SH-SY5Y (cell line): ENCODE data around the gene C4orf36.
A peak's percentile ranks its signal among the peaks of the same experiment; 100 is the strongest.

Experiments used
- GATA2 ChIP-seq: IDR thresholded peaks from 2 replicates; pipeline ENCODE4 v1.6.1; 2011; ENCODE audit warnings: mild to moderate bottlenecking, low read depth, low read length
- GATA3 ChIP-seq: IDR thresholded peaks from 2 replicates; pipeline ENCODE4 v1.6.1; 2011; ENCODE audit warnings: low read depth, mild to moderate bottlenecking, low read length, moderate library complexity

C4orf36 gene

DNA sequence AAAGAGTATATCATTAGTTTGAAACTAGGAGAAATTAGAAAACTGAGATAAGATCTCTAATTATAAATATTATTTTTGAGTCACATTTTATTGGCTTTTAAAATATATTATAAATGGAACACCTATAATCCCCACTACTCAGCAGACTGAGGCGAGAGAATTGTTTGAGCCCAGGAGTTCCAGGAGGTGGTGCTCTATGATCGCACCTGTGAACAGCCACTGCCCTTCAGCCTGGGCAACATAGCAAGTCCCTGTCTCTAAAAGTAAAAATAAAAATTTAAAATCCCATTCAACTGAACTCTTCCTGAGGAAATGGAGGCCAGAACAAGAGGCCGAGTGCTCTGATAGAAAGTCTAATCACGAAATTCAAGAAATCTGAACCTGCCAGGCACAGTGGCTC, 6.3 kb upstream of the C4orf36 start:
- TF ChIP-seq GATA3 = no peak
- TF ChIP-seq GATA2 = no peak

DNA sequence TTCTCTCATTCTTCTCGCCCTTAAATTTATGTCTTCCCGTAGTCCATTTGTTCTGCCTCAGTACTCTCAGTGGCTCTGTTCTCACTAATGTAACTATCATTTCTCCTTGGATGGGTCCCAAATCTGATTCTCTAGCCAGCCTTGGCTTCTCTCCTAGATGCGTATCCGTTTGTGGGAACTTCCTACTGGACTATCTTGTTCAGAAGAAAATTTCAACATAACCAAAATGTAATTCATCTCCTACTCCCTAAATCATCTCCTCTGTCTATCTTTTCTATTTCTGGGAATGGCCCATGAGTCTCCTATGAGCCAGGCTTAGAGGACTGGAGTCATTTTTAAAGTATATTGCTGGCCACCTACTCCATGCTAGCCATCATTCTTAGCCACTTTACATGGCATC, 4.4 kb upstream of the C4orf36 start:
- peak; percentile 89 for TF ChIP-seq GATA2
- 0 out of 2 replicates have a peak, but pooled peaks have one; percentile 20 for TF ChIP-seq GATA3

DNA sequence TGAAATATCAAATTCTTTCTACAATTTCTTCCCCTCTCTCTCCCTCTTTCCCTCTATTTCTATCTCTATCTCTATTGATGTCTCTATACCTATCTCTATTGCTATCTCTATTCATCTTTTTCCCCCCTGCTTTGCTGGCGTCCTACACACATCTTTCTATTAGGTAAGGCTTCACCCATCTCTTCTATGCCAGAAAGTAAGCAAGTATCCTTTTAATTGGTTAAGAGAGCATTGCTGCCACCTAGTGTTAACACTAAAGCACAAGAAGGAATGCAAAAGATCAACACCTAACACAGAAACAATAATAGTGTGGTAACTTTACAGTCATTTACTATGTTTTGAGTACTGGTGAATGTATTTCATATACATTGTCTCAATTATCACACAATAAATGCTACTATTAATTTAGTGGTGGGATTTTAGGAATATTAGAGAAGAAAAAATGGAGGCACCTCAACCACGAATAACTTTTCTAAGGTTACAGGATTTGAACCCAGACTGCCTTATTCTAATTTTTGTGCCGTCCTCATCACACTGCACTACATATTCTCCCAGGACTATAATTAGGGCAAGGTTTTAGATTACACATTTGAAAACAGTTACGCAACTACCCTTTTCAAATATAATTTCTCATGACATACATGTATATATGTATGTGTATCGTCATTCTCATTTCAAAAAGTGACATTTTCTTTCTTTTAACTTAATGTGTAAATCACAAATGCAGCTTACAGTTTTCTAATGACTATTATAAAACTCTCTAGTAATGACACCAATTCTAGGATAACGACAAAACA, 3.7 kb upstream of the C4orf36 start:
- no peak for TF ChIP-seq GATA3
- no peak for TF ChIP-seq GATA2

DNA sequence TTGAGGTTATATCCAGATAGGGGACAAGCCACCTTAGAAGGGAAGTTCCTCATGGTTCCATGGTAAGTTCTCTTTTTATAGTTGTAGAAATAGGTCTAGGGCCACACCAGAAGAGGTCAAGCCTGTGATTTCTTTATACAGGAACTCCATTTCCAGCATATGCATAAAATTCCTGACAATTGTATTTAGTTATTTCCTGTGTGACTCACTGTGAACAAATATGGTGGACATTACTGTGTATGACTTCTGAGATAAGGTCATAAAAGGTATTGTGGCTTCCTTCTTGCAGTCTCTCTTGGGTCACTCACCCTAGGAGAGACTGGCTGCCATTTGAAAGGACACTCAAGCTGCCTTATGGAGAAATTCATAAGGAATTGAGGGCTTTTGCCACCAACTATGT, 2.2 kb upstream of the C4orf36 start:
- TF ChIP-seq GATA3 (no peak), GATA2 (no peak)

DNA sequence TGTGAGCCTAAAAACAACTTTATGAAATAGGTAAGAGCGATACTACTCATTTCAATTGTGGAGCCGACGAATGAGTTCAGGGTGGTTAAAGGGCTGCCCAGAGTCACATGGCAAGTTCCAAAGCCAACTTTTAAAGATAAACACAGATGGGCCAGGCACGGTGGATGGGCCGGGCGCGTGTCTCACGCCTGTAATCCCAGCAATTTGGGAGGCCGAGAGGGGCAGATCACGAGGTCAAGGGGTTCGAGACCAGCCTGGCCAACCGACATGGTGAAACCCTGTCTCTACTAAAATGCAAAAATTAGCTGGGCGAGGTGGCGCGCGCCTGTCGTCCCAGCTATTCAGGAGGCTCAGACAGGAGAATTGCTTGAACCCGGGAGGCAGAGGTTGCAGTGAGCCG, 914 bp upstream of the C4orf36 start:
- TF ChIP-seq GATA3 (no peak), GATA2 (no peak)

DNA sequence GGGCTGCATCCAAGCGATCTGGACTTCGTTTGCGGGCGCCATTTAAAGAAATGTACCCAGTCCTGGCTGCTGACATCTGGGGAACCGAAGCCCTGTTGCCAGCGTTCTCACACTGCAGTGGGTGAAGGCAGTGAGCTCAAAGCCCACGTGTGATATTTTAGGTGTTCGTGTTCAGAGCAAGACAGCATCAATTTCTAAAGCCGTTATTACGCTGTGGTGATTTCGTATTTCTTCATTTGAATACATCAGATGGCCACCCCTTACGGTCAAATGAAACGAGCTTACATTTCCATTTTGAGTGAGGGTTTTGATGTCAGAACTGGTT, 376 bp upstream of the C4orf36 start:
- TF ChIP-seq GATA2 (no peak), GATA3 (no peak)

DNA sequence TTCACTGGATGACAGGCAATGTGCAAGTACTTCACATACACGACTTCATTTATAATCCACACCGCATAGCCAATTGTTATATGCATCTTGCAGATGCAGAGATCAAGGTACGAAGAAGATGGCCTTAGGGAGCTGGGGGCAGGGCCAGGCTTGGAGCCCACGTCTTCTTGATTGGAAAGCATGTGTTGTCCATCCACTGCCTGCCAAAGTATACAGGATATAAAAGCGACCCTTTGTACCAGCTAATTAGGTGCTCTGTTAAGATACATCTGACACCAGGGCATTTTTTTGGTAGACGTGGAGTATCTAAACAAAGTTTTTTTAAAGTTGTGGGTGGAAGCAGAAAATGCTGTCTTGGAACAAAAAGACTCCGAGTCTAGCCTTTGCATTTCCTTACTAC, 1.4 kb downstream of the C4orf36 start:
- no peak for TF ChIP-seq GATA2
- no peak for TF ChIP-seq GATA3

DNA sequence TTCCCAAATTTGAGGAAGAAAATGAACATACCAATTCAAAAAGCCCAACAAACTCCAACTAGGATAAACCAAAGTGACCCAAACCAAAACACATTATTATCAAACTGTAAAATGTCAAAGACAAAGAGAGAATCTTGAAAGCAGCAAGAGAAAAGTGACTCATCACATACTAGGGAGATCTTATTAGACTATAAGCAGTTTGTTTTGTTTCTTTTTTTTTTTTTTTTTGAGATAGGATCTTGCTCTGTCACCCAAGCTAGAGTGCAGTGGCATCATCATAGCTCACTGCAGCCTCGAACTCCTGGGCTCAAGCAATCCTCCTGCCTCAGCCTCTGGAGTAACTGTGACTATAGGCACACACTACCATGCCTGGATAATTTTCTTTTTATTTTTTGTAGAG, 12.6 kb downstream of the C4orf36 start:
- TF ChIP-seq GATA2 = no peak
- TF ChIP-seq GATA3 = no peak

DNA sequence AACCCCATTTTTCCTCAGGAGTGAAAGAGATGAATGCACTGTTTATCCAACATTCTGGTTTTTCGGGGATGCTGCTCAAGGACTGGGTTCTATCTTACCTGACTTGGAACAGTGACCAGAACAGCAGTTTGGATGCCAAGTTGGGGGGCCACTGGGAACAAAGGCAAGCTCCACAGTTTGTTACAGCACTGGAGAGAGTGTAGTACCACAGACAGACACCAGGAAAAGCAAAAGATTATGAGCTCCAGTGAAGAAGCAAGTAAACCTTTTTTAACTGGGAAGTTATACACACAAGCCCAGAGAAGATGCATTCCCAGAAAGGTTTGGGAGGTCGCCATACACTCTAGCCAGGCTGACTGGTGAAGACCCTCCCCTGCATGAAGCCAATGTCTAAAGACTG, 13.6 kb downstream of the C4orf36 start:
- TF ChIP-seq GATA3 = no peak
- TF ChIP-seq GATA2 = no peak

DNA sequence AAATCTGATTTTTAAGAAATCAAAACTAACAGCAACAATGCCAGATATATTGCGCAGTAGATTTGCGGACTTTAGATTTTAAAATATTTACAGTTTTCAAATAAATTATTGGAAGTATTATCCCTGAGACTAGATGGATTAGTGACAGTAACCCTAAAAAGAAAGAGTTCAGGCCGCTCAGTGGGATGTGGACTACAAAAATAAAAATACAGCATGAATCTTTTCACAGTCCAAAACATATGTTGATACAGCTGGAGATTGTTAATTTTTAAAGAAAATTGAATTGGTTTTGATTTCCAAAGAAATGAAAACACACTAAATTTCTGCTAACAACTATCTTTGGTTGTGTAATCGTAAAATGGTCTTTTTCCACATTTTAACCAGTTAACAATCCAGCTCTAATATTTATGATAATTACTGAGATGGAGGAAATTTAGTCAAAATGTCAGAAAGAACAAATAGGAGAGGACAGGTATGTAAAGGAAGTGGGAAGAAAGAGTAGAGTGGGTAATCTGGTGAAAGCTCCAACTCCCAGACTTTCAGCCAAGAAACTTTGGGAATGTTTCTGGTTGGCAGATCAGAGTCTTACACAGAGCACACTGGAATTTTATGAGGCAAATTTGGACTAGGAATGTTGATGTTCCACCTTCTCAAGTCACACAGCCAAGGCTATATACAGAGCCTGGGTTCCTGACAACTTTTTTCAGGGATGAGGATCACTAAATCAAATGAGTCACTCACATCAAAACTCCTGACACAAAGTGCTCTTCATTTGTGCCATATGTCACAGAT, 15.1 kb downstream of the C4orf36 start:
- TF ChIP-seq GATA2 (no peak), GATA3 (no peak)

DNA sequence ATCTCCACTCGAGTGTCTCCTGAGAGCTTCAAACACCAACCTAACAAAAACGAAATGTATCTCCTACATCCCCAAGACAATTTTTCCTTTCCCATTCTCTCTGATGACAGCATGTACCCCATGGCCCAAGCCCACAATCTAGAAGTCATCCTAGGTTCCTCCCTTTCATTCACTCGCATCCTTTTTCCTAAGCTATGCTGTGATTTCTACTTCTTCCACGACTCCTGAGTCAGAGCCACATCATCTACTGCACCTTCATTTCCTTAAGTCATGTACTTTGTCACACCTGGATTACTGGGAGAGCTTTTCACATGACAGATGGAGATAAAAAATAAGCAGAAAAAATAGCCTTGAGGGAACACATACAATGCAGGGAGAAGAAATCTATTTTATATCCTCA, 20.1 kb downstream of the C4orf36 start:
- TF ChIP-seq GATA3 (no peak), GATA2 (no peak)

DNA sequence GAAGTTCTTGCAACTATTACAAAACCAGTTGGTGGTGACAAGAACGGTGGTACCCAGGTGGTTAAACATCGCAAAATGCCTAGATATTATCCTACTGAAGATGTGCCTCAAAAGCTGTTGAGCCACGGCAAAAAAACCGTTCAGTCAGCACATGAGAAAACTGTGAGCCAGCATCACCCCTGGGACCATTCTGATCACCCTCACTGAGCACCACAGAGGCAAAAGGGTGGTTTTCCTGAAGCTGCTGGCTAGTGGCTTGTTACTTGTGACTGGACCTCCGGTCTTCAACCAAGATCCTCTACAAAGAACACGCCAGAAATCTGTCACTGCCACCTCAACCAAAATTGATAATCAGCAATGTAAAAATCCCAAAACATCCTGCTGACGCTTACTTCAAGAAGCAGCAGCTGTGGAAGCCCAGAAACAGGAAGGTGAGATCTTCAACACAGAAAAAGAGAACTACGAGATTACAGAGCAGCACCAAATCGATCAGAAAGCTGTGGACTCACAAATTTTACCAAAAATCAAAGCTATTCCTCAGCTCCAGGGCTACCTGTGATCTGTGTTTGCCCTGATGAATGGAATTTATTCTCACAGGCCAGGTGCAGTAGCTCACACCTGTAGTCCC, 21.7 kb downstream of the C4orf36 start:
- no peak for TF ChIP-seq GATA3
- no peak for TF ChIP-seq GATA2

DNA sequence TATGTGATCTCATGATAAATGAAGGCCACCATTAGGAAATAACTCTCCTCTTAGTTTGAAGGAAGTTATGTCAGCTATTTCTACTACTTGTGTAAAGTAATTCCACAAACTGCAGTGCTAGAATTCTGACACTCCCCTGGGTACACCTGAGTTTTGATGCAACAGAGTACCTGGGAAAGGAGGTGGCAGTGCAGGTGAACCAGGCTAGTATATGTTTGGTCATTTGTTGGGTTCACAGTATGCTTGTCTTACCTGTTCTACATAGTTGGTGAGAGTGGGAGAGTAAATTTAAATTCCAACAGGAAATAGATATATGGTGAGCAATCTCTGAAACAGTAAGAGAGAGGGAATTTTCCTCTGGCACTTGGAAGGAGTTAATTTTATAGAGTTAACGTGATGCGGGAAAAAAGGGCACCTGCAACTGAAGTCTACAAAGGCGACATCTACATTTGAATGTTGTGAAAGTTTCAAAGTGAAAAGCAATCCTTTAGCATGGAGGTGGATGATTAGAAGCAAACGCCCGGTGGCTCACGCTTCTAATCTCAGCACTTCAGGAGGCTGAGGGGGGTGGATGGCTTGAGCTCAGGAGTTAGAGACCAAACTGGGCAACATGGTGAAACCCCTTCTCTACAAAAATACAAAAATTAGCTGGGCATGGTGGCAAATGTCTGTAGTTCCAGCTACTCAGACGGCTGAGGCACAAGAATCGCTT, 34.7 kb downstream of the C4orf36 start:
- TF ChIP-seq GATA3 (no peak), GATA2 (no peak)

DNA sequence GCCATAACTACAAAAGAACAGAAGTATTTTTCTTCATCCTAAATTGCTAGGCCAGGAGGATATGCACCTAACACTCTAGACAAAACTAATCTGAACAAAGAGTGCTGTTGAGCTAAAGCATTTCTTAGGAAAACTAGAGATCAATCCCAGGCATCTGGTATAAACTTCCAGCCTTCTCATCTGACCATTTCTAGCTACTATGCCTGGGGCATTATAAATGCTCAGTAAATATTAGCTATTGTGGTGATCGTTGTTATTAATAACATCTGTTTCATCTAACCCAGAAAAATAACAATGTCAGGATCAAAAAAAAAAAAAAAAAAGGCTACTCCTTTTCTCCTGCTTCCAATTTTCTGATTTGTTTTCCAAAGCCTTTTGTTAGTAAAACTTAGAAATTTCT, 35.3 kb downstream of the C4orf36 start:
- TF ChIP-seq GATA2 (no peak), GATA3 (no peak)

DNA sequence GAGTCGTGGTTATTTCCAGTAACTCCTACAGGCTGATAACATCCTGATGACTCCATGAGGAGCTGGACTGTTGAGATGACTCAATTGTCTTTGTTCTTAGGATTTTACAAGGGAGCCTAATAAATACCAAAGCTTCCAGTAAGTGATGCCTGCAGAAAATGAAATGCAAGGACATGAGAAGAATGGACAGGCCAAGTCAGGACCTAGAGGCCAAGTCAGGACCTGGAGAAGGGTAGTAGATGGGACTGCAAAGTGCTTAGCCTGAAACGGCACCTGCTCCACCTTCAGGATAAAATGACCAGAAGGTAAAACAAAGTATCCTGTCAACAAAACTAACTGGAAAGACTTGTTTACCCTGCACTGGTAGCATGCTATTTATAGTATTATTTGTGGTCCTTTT, 36.6 kb downstream of the C4orf36 start:
- TF ChIP-seq GATA2 (no peak), GATA3 (no peak)
